GM21447 (cell line): ENCODE results near the gene HDAC4.

Source experiments
- ATAC-seq: cut with Tn5 transposase; IDR thresholded peaks from one replicate; pipeline ENCODE4 v1.9.1; 2021; ENCODE audit not compliant: unreplicated experiment

The HDAC4 gene

GRCh38 chr2:239061121-239061666 lies 339.6 kb downstream of the HDAC4 start:
- no peak for ATAC-seq

GRCh38 chr2:239060676-239061075 lies 340.1 kb downstream of the HDAC4 start:
- ATAC-seq = no peak

GRCh38 chr2:239059854-239060253 lies 341.0 kb downstream of the HDAC4 start:
- no peak for ATAC-seq

DNA sequence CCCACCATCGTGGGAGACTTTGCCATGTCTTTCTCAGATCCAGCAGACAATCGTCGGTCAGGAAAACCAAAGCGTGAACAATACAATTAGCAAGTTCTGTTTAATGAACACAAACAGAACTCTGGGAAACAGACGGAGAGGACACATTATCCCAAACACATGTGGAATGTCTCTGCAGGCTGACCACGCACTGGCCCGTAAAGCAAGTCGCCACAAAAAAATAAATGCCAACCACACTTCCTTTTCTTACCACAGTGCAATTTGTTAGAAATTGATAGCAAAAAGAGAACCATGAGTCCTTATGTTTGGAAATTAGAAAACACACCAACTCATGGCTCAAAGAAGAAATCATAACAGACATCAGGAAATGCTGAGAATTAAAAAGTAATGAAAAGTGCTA lies 342.1 kb downstream of the HDAC4 start:
- no peak for ATAC-seq

DNA sequence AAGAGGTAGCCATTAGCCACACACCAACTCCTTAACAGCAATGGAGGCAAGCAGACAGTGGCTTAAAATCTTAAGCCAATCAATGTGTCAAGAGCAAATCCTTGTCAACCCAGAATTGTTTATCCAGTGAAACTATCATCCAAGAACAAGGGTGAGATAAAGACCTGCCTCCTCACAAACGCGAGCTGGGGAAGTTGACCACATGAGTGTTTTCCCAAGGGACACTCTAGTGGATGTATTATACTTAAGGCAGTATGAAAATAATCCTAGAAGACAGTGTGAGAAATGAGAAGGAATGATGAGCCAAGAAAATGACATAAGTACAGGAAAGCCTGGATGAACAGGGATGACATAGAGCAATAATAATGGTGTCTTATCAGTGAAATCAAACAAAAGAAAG lies 343.3 kb downstream of the HDAC4 start:
- ATAC-seq = no peak

GRCh38 chr2:239056611-239057010 lies 344.2 kb downstream of the HDAC4 start:
- ATAC-seq = no peak

DNA sequence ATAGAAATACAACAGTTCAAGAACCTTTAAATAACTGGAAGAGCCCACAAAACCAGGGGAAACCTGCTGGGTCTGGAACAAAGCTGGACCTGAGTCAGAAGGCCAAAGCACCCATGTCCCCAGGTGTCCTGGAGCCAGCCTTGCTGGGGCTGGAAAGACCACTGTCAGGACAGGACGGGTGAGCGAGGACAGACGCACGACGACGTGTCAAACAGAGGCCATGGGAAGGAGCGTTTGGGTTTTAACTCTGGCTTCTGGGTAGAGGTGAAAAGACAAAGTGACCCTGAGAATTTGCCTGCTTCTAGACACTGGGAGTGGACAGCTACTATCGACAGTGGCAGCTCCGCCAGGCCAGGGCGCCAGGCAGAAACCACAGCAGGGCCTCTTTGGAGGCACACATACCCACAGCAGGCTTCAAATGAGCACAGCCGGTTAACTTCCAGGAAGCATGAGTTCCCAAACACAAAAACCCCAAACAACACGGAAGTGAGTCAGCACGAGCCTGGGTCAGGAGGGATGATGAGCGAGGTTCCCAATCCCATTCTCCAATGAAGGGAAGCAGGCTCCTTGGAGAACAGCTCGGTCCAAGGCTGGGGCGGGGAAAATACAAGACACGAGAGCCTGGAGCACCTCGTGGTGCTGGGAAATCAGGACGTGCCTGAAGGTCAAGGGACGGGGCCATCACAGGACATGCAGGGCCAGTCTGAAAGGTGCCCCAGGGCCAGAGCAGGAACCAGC lies 344.9 kb downstream of the HDAC4 start:
- no peak for ATAC-seq

DNA sequence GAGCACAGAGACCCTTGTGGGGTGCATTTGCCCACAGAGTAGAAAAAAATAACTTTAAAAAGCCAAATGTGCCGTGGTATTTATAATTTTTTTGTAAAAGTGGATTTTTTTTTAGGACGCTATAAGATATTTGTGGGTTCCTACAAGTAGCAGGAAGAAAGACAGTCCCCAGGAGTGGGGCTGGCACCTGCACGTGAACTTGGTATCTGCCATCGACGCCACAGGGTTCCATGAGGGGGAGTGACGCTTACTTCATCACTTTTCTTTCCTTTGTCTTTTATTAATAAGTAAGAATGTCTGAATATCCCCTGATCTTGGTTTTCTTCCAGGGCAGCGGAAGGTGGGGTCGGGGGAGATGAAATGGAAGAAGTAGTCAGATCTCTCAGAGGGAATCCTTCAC lies 345.9 kb downstream of the HDAC4 start:
- ATAC-seq = no peak

DNA sequence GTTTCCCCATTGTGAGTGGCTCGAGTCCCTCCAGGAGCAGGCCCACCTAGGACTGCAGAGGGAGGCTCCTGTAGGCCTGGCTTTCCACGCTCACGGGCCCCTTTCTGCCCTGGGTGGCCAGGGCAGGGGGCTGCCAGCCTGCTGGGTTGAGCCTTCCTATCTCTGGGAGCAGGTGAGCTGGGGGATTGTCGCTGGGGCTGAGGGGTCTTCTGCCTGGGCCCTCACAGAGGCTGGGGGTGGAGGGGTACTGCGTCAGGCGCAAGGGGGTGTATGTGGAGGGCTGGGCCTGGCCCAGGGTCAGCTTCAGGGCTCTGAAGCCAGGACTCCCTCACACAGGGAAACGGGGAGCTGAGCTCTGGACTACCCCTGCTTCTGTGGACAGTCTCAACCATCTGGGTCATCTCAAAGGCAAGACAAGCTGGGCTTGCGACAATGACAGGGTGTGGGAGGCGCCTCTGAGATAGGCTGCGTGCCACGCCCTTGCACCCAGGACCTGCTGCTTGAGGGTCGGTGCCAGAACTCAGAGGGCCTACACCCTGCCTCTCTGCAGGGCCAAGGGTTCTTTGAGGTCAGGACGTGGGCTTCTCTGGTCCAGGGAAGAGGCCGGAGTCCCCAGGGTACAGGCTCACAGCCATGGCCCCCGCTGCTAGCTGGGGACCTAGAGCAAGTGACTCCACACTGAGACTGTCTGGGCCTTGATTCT lies 346.9 kb downstream of the HDAC4 start:
- ATAC-seq = no peak

- no peak for ATAC-seq
Measured at GRCh38 chr2:239052798-239053665, 347.8 kb downstream of the HDAC4 start.

GRCh38 chr2:239051891-239052445 lies 348.9 kb downstream of the HDAC4 start:
- ATAC-seq = no peak

DNA sequence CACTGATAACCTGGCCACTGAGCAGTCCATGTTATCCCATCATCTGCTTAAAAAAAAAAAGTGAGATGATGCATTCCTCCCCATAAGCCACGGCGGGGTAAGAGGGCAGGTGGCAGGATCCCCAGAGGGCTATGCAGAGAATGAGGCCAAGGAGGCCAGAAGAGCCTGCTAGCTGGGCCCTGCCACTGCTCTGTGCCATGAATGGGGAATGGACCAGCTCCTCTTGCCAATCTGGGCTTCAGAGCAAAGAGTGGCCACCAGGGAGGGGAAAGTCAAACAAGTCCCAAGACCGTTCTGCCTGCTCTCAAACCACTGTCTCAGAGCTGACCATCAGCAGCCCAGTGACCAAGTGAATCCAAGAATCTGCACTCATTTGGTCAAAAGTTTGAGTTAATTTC lies 350.6 kb downstream of the HDAC4 start:
- no peak for ATAC-seq

- no peak for ATAC-seq
Measured at GRCh38 chr2:239049421-239050251, 351.2 kb downstream of the HDAC4 start.

GRCh38 chr2:239048736-239049135 lies 352.1 kb downstream of the HDAC4 start:
- no peak for ATAC-seq

- ATAC-seq = no peak
Measured at GRCh38 chr2:239047861-239048260, 353.0 kb downstream of the HDAC4 start.

DNA sequence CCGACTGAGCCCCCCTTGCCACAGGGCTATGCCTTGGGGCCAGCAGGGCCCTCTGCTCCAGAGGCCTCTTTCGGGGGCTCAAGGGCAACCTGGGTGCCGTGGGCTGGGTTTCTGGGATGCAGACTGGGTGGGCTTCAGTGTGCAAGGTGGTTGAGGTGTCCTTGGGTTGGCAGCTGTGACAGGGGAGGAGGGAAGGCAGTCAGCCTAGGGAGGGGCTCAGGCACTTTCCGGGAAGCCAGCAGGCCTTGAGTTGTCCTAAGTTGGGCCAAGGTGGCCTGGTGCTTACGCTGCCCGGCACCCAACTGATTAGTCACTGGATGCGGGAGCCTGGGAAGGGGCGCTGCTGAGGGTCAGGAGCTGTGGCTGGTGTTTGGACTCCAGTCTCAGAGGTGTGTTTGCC lies 353.4 kb downstream of the HDAC4 start:
- no peak for ATAC-seq

DNA sequence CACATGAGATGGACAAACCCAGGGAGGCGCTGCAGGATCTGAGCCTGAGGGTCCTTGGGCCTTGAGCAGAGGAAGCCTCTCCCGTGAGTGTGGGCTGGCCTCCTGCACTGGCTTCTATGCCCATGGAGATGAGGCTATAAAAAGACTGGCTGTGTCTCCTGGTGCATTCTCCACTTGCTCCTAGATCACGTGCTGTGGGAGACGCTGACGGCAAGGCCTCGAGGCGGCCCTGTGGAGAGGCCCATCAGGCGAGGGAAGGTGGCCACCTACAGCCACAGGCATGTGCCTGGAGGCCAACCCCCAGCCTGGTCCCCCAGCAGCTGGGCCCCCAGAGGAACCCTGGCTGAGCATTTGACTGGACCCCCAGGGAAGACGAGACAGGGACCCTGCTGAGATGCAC lies 354.0 kb downstream of the HDAC4 start:
- no peak for ATAC-seq

DNA sequence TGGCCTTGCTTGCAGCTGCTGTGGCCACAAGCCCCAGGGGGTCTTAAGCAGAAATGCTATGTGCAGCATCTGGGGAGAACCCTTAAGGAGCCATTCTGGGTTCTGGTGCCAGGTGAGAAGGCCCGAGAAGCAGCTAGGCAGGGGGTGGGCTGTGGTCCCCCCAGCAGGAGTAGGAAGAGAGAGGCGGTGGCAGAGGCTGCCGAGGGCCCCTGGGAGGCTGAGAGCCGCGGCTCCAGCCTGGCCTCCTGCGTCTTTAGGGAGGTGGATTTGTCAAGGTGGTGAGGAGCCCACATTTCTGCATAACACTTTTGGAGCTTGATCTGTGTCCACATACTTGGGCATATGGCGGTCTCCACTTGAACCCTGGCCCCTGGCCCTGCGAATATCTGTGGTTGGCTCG lies 356.5 kb downstream of the HDAC4 start:
- ATAC-seq = no peak

DNA sequence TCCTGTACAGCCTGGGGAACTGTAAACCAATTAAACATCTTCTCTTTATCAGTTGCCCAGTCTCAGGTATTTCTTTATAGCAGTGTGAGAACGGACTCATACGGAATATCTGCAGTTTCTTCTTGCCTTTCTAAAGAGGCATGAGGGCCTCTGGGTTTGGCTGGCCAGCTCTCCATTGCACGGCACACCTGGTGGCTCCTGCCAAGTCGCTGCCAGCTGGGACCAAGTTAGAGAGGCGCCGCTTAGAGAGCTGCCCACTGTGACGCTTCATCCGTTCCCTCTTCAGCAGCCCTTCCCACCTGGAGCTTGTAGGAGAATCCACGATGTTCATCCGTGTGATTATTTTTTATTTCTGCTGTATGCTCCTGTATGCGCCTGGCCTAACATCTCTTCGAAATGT lies 357.5 kb downstream of the HDAC4 start:
- ATAC-seq = no peak
